Calu3 (cell line): ENCODE data around the gene PPARGC1A. TPM values are rescaled to one million over a fixed set of nuclear protein-coding genes. Genes with fewer than 3 reads are reported as not detected.

ENCODE experiments used
- BruUV-seq: library from RNA; stranded (reverse); fragments of 400-500 nt; replicated peaks from 2 replicates; lab custom pipeline; 2021; lab: Mats Ljungman, UMichigan
- CTCF ChIA-PET: fragments of 300-600 bp; sonication (Branson Sonifier 250); formaldehyde crosslinking; loops from one replicate; lab custom pipeline; 2022; ENCODE audit warnings: antibody characterized with exemption; lab: Charles Lee
- DNase-seq: peaks from one replicate; pipeline ENCODE4 v3.0.0; 2022
- H3K27ac Mint-ChIP-seq: one replicate; pipeline ENCODE4 v1.8.0; 2022; ENCODE audit warnings: mixed read lengths; ENCODE audit not compliant: unreplicated experiment
- H3K27me3 Mint-ChIP-seq: one replicate; pipeline ENCODE4 v1.8.0; 2022; ENCODE audit warnings: mixed read lengths; ENCODE audit not compliant: unreplicated experiment
- H3K36me3 Mint-ChIP-seq: one replicate; pipeline ENCODE4 v1.8.0; 2022; ENCODE audit warnings: mild to moderate bottlenecking, moderate library complexity, mixed read lengths; ENCODE audit not compliant: insufficient read depth, unreplicated experiment
- H3K4me1 Mint-ChIP-seq: one replicate; pipeline ENCODE4 v1.8.0; 2022; ENCODE audit warnings: mild to moderate bottlenecking, low read depth, mixed read lengths; ENCODE audit not compliant: unreplicated experiment
- H3K4me3 Mint-ChIP-seq: one replicate; pipeline ENCODE4 v1.8.0; 2022; ENCODE audit warnings: mild to moderate bottlenecking, low read depth, moderate library complexity, mixed read lengths; ENCODE audit not compliant: unreplicated experiment
- H3K9me3 Mint-ChIP-seq: one replicate; pipeline ENCODE4 v1.8.0; 2022; ENCODE audit warnings: low read depth, mixed read lengths; ENCODE audit not compliant: unreplicated experiment
- CTCF ChIP-seq: fragments of 200-600 bp; IDR thresholded peaks from one replicate; pipeline ENCODE4 v1.8.0; 2022; ENCODE audit warnings: antibody characterized with exemption; ENCODE audit not compliant: unreplicated experiment
- intact Hi-C: fragments of 100-400 bp; cut with micrococcal nuclease; formaldehyde crosslinking; loops from one replicate; pipeline ENCODE4 v1.10.0; 2022; ENCODE audit not compliant: unreplicated experiment
- total RNA-seq: library from RNA; stranded (reverse); gene quantifications from 2 replicates; pipeline ENCODE4 v1.2.3, GENCODE V29; 2022

Gene PPARGC1A
- total RNA-seq, 1 experiment from 2014 or later = 7.6 TPM

- Mint-ChIP-seq H3K4me1 (peaks cover 7% of the 10 kb centered on the region), H3K27me3 (no peaks in the 10 kb centered on the region), H3K27ac (no peak overlapping the region), H3K36me3 (no peaks in the 10 kb centered on the region), H3K9me3 (peaks cover 4% of the 10 kb centered on the region), H3K4me3 (no peak overlapping the region)
- CTCF ChIA-PET = no interaction called here
- DNase-seq = no peak
- no peak for TF ChIP-seq CTCF
- no TSS peak for BruUV-seq
- intact Hi-C loops = no loop called here
Observed at GRCh38 chr4:23839279-23839678, 50.6 kb downstream of the PPARGC1A start.

DNA sequence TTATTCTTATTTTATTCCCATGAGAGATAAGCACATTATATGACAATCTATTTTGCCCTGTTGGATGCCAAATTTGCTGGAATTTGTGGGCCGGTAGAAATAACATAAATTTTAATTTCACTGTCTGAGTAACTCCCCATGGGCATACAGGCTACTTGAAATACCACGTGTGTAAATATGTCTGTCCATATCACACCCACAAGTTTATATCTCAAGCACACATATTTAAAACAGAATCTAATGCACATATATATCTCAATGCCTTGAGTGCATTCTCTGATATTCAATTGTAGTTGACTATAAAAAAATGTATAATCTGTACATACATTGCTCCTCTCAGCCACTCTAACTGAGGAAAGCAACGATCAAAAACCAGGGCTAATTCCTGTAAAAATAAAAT, 51.2 kb downstream of the PPARGC1A start:
- TF ChIP-seq CTCF = no peak
- no TSS peak for BruUV-seq
- H3K27ac Mint-ChIP-seq = no peak overlapping the region
- no peak for DNase-seq
- intact Hi-C loops = no loop called here
- H3K9me3 Mint-ChIP-seq = peaks cover 4% of the 10 kb centered on the region
- H3K4me3 Mint-ChIP-seq = no peak overlapping the region
- CTCF ChIA-PET = no interaction called here
- no peaks in the 10 kb centered on the region for H3K27me3 Mint-ChIP-seq
- H3K4me1 Mint-ChIP-seq = peaks cover 7% of the 10 kb centered on the region
- H3K36me3 Mint-ChIP-seq = no peaks in the 10 kb centered on the region

GRCh38 chr4:23838131-23838530, 51.7 kb downstream of the PPARGC1A start:
- TF ChIP-seq CTCF = no peak
- Mint-ChIP-seq H3K9me3 (peaks cover 4% of the 10 kb centered on the region), H3K4me1 (peaks cover 7% of the 10 kb centered on the region), H3K4me3 (no peak overlapping the region), H3K27ac (no peak overlapping the region), H3K27me3 (no peaks in the 10 kb centered on the region), H3K36me3 (no peaks in the 10 kb centered on the region)
- DNase-seq = no peak
- CTCF ChIA-PET = no interaction called here
- intact Hi-C loops = no loop called here
- no TSS peak for BruUV-seq

DNA sequence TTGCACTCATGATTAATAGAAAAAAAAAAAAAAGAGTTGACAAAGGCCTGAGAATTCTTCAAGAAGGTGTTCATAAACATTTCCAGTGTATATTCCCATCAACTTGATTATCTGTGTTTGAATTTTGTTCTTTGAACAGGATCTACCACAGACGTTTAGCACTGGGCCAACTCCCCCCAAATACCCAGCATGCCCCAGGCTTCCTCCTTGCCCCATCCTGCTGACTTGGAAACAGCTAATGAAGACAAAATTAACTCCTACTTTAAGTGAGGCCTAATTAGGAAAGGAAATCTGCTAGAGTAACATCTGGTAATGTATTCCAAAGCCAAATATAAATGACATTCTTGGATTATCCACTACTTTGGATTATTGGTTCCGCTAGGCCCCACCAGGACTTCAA, 52.5 kb downstream of the PPARGC1A start:
- CTCF ChIA-PET = interaction anchor here (0.8 kb wide), 1 partner anchor 547 kb away, joined by 4 read pairs; no protein-coding TSS in a partner anchor
- no peak for DNase-seq
- Mint-ChIP-seq H3K27me3 (no peaks in the 10 kb centered on the region), H3K27ac (no peak overlapping the region), H3K9me3 (peaks cover 4% of the 10 kb centered on the region), H3K36me3 (no peaks in the 10 kb centered on the region), H3K4me3 (no peak overlapping the region), H3K4me1 (peaks cover 7% of the 10 kb centered on the region)
- BruUV-seq = no TSS peak
- intact Hi-C loops = no loop called here
- no peak for TF ChIP-seq CTCF
